Measurements from ENCODE around the gene PPP1R2.
A peak's percentile ranks its signal among the peaks of the same experiment; 100 is the strongest.
"Not testable (repeated sequence)": the region's sequence is repeated elsewhere in the genome, so short reads cannot be mapped to it uniquely, and the experiment has no call there.

Gene PPP1R2

DNA sequence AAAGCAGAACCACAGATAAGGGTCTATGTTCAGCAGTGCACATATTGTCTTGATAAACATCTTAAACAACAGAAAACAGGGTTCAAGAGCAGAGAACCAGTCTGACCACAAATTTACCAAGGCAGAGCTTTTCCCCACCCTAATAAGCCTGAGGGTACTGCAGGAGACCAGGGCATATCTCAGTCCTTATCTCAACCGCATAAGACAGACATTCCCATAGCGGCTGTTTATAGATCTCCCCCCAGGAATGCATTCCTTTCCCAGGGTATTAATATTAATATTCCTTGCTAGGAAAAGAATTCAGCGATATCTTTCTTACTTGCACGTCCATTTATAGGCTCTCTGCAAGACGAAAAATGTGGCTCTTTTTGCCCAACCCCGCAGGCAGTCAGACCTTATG lies 46.7 kb upstream of the PPP1R2 start:
- TF ChIP-seq SETDB1 (IDR thresholded peaks at IDR 0.05; ENCODE audit: insufficient read length, low read length): peak; percentile 43
- CTCF ChIA-PET: interaction anchor here (0.7 kb wide), 1 partner anchor 11 kb away, joined by 3 read pairs; no protein-coding TSS in a partner anchor

DNA sequence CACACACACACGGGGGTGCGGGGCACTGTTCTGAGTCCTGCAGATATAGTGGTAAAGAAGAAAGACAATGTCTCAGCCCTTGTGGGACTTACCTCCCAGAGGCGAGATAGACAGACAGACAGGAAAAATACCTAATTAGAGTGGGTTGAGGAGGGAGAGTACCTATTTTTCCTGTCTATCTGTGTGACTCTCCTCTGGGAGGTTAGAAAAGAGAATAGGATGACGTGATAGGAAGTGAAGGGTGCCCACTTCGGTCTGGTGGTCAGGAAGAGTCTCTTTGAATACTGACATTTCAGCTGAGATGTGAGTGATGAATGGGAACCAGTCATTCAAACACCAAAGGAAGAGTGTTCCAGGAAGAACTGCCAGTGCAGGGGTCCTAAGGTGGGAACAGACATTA lies 44.7 kb upstream of the PPP1R2 start:
- no peaks in the 10 kb centered on the region for H3K9me3 ChIP-seq (ENCODE audit: control insufficient read depth, insufficient read depth, low read depth, low read length)
- no peak overlapping the region for H3K4me3 ChIP-seq (ENCODE audit: low read depth, low read length)
- no peaks in the 10 kb centered on the region for H3K36me3 ChIP-seq (ENCODE audit: control insufficient read depth in 2 of 2, insufficient read depth in 1 of 2, low read length in 2 of 2)
- no peak overlapping the region for H3K27ac ChIP-seq (ENCODE audit: extremely low read depth, low read depth, low read length)
- no peak for TF ChIP-seq ZNF596 (tag by site-specific recombination; IDR thresholded peaks at IDR 0.05)
- no peak for TF ChIP-seq ZNF791 (tag by site-specific recombination; IDR thresholded peaks at IDR 0.05)
- TF ChIP-seq ZNF366 (tag by site-specific recombination; conservative IDR thresholded peaks at IDR 0.05): no peak
- TF ChIP-seq ZNF335 (tag by site-specific recombination; conservative IDR thresholded peaks at IDR 0.05): no peak
- no peak for TF ChIP-seq ZFHX2 (tag by site-specific recombination; conservative IDR thresholded peaks at IDR 0.05)
- no peak for TF ChIP-seq ZNF843 (tag by site-specific recombination; IDR thresholded peaks at IDR 0.05)
- no peak for TF ChIP-seq GLI4 (tag by site-specific recombination; IDR thresholded peaks at IDR 0.05)
- TF ChIP-seq, protein P1, sequence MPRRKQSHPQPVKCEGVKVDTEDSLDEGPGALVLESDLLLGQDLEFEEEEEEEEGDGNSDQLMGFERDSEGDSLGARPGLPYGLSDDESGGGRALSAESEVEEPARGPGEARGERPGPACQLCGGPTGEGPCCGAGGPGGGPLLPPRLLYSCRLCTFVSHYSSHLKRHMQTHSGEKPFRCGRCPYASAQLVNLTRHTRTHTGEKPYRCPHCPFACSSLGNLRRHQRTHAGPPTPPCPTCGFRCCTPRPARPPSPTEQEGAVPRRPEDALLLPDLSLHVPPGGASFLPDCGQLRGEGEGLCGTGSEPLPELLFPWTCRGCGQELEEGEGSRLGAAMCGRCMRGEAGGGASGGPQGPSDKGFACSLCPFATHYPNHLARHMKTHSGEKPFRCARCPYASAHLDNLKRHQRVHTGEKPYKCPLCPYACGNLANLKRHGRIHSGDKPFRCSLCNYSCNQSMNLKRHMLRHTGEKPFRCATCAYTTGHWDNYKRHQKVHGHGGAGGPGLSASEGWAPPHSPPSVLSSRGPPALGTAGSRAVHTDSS (tag by site-specific recombination; IDR thresholded peaks at IDR 0.05): no peak
- no peak for TF ChIP-seq ZSCAN23 (tag by site-specific recombination; IDR thresholded peaks at IDR 0.05)
- TF ChIP-seq ZIC2 (tag by site-specific recombination; IDR thresholded peaks at IDR 0.05): no peak
- TF ChIP-seq ZNF654 (tag by site-specific recombination; IDR thresholded peaks at IDR 0.05; ENCODE audit: low read depth): no peak
- TF ChIP-seq ZNF274 (IDR thresholded peaks at IDR 0.05; ENCODE audit: low read length): no peak
- no peak for TF ChIP-seq ZNF274 (tag by site-specific recombination; IDR thresholded peaks at IDR 0.05; ENCODE audit: borderline replicate concordance)
- TF ChIP-seq ZNF707 (tag by site-specific recombination; IDR thresholded peaks at IDR 0.05): no peak
- ChIA-PET CTCF (no interaction called here), POLR2A (no interaction called here)
- H3K4me1 ChIP-seq (ENCODE audit: control insufficient read depth, insufficient read depth, low read length): peaks cover 6% of the 10 kb centered on the region; the same call in 1 of the 2 replicates

More for the DNA sequence above, 46.7 kb upstream of the PPP1R2 start:
- H3K4me3 ChIP-seq (ENCODE audit: low read depth, low read length); H3K9me3 ChIP-seq (ENCODE audit: control insufficient read depth, insufficient read depth, low read depth, low read length); H3K27ac ChIP-seq (ENCODE audit: extremely low read depth, low read depth, low read length); H3K36me3 ChIP-seq (ENCODE audit: control insufficient read depth in 2 of 2, insufficient read depth in 1 of 2, low read length in 2 of 2); H3K4me1 ChIP-seq (ENCODE audit: control insufficient read depth, insufficient read depth, low read length); POLR2A ChIA-PET: not testable (repeated sequence)

GRCh38 chr3:195587406-195587805 lies 44.3 kb upstream of the PPP1R2 start:
- ChIA-PET CTCF (interaction anchor here (0.6 kb wide), 1 partner anchor 1563 kb away, joined by 3 read pairs; no protein-coding TSS in a partner anchor), POLR2A (no interaction called here)
- H3K9me3 ChIP-seq (ENCODE audit: control insufficient read depth, insufficient read depth, low read depth, low read length): no peaks in the 10 kb centered on the region
- H3K4me3 ChIP-seq (ENCODE audit: low read depth, low read length): no peak overlapping the region
- H3K27ac ChIP-seq (ENCODE audit: extremely low read depth, low read depth, low read length): no peak overlapping the region
- H3K4me1 ChIP-seq (ENCODE audit: control insufficient read depth, insufficient read depth, low read length): peaks cover 6% of the 10 kb centered on the region; the same call in 1 of the 2 replicates
- H3K36me3 ChIP-seq (ENCODE audit: control insufficient read depth in 2 of 2, insufficient read depth in 1 of 2, low read length in 2 of 2): no peaks in the 10 kb centered on the region
- no peak for TF ChIP-seq ZSCAN16 (tag by site-specific recombination; IDR thresholded peaks at IDR 0.05)
- TF ChIP-seq ZNF37A (tag by site-specific recombination; IDR thresholded peaks at IDR 0.05): no peak
- TF ChIP-seq ZNF157 (tag by site-specific recombination; IDR thresholded peaks at IDR 0.05): no peak
- TF ChIP-seq ZNF175 (tag by site-specific recombination; IDR thresholded peaks at IDR 0.05): no peak
- no peak for TF ChIP-seq ZFP41 (tag by site-specific recombination; IDR thresholded peaks at IDR 0.05; ENCODE audit: borderline replicate concordance)
- TF ChIP-seq ZNF266 (tag by site-specific recombination; IDR thresholded peaks at IDR 0.05; ENCODE audit: low read depth): no peak
- no peak for TF ChIP-seq KLF8 (tag by site-specific recombination; IDR thresholded peaks at IDR 0.05)
- TF ChIP-seq, protein P2, sequence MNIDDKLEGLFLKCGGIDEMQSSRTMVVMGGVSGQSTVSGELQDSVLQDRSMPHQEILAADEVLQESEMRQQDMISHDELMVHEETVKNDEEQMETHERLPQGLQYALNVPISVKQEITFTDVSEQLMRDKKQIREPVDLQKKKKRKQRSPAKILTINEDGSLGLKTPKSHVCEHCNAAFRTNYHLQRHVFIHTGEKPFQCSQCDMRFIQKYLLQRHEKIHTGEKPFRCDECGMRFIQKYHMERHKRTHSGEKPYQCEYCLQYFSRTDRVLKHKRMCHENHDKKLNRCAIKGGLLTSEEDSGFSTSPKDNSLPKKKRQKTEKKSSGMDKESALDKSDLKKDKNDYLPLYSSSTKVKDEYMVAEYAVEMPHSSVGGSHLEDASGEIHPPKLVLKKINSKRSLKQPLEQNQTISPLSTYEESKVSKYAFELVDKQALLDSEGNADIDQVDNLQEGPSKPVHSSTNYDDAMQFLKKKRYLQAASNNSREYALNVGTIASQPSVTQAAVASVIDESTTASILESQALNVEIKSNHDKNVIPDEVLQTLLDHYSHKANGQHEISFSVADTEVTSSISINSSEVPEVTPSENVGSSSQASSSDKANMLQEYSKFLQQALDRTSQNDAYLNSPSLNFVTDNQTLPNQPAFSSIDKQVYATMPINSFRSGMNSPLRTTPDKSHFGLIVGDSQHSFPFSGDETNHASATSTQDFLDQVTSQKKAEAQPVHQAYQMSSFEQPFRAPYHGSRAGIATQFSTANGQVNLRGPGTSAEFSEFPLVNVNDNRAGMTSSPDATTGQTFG (tag by site-specific recombination; IDR thresholded peaks at IDR 0.05; ENCODE audit: borderline replicate concordance): no peak
- no peak for TF ChIP-seq ZNF747 (tag by site-specific recombination; IDR thresholded peaks at IDR 0.05)
- TF ChIP-seq ZFP3 (tag by site-specific recombination; IDR thresholded peaks at IDR 0.05; ENCODE audit: low read depth): no peak
- no peak for TF ChIP-seq ZNF280C (tag by site-specific recombination; IDR thresholded peaks at IDR 0.05)
- TF ChIP-seq ZNF184 (tag by site-specific recombination; IDR thresholded peaks at IDR 0.05): no peak
- no peak for TF ChIP-seq MEIS1 (CRISPR knock-in tag; IDR thresholded peaks at IDR 0.05; ENCODE audit: borderline replicate concordance)
- no peak for TF ChIP-seq YY2 (tag by site-specific recombination; IDR thresholded peaks at IDR 0.05)
- no peak for TF ChIP-seq SCRT1 (tag by site-specific recombination; IDR thresholded peaks at IDR 0.05; ENCODE audit: borderline replicate concordance)
